ENCODE data around the gene STMN1. TPM values are rescaled to one million over a fixed set of nuclear protein-coding genes. Genes with fewer than 3 reads are reported as not detected.

STMN1 gene
- total RNA-seq, 1 donor from 2014 or later = 1,181 TPM

Small RNA genes lying within 50 kb of the gene (small RNA-seq; reads per million reads assigned to genes)
- gene AL033528.1 = not detected
- not detected for gene RF00019
- not detected for gene SNRPFP2

Other genes starting within 250 kb of the STMN1 start
- 6.1 TPM for gene SELENON, start 106.2 kb downstream of the STMN1 start, total RNA-seq
- gene MTFR1L, start 86.5 kb downstream of the STMN1 start, total RNA-seq = 33.0 TPM
- 0.82 TPM for gene AUNIP, start 47.0 kb downstream of the STMN1 start, total RNA-seq
- gene PAQR7, start 30.7 kb downstream of the STMN1 start, total RNA-seq = 8.6 TPM
- gene PAFAH2, start 91.6 kb upstream of the STMN1 start, total RNA-seq = 2.4 TPM
- 1.2 TPM for gene EXTL1, start 115.4 kb upstream of the STMN1 start, total RNA-seq
- gene SLC30A2, start 139.7 kb upstream of the STMN1 start, total RNA-seq = not detected
- gene TRIM63, start 161.2 kb upstream of the STMN1 start, total RNA-seq = not detected
- gene PDIK1L, start 205.4 kb upstream of the STMN1 start, total RNA-seq = 109 TPM

All from frontal cortex (tissue), 1 donor.